Measurements from ENCODE around the gene HTR3B.
"Not testable (repeated sequence)": the region's sequence is repeated elsewhere in the genome, so short reads cannot be mapped to it uniquely, and the experiment has no call there.

DNA sequence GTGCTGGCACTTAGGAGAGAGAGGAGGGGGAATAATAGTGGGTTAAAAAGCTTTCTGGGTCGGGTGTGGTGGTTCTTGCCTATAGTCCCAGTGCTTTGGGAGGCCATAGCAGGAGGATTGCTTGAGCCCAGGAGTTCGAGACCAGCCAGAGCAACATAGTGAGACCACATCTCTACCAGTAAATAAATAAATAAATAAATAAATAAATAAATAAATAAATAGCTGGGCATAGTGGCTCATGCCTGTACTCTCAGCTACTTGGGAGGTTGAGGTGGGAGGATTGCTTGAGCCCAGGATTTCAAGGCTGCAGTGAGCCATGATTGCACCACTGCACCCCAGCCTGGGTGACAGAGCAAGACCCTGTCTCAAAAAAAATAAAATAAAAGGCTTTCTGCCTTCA, 41.6 kb downstream of the HTR3B start:
- TF ChIP-seq, protein P1, sequence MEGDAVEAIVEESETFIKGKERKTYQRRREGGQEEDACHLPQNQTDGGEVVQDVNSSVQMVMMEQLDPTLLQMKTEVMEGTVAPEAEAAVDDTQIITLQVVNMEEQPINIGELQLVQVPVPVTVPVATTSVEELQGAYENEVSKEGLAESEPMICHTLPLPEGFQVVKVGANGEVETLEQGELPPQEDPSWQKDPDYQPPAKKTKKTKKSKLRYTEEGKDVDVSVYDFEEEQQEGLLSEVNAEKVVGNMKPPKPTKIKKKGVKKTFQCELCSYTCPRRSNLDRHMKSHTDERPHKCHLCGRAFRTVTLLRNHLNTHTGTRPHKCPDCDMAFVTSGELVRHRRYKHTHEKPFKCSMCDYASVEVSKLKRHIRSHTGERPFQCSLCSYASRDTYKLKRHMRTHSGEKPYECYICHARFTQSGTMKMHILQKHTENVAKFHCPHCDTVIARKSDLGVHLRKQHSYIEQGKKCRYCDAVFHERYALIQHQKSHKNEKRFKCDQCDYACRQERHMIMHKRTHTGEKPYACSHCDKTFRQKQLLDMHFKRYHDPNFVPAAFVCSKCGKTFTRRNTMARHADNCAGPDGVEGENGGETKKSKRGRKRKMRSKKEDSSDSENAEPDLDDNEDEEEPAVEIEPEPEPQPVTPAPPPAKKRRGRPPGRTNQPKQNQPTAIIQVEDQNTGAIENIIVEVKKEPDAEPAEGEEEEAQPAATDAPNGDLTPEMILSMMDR (IDR thresholded peaks at IDR 0.05) = not testable (repeated sequence)
- TF ChIP-seq EZH2 (IDR thresholded peaks at IDR 0.05) = not testable (repeated sequence)

All from neural progenitor cell (in vitro differentiated cells).